ENCODE data around the gene FAM174C. TPM values are rescaled to one million over a fixed set of nuclear protein-coding genes. Genes with fewer than 3 reads are reported as not detected.

The FAM174C gene
- total and polyA plus RNA-seq, 2 of the 8 experiments (the other 6 are each of a cell fraction or from before 2014, with no cell fraction given) = 44.5 to 125 TPM

- ChIA-PET CTCF (ENCODE audit: partially characterized antibody) (interaction anchor here (0.6 to 3.1 kb wide), 3 partner anchors 10 to 147 kb away, joined by 3 to 29 read pairs (median 3); no protein-coding TSS in a partner anchor), POLR2A (ENCODE audit: partially characterized antibody) (interaction anchor here (0.8 to 11.4 kb wide), 21 partner anchors 8 to 186 kb away, joined by 3 to 331 read pairs (median 3); partner anchors contain the start of genes CBARP, CIRBP and GPX4)
- Histone ChIP-seq H4K8ac (ENCODE audit: extremely low read depth, insufficient read depth, low read length) (peak overlapping the region; percentile 7; the same call in 1 of the 2 replicates), H2BK15ac (ENCODE audit: low read length) (no peak overlapping the region), H2AK5ac (ENCODE audit: low read depth, low read length) (no peak overlapping the region), H2BK12ac (ENCODE audit: low read depth, low read length) (no peak overlapping the region), H4K20me1 (replicated peaks in 1 of 2; ENCODE audit: control insufficient read depth in 1 of 2, insufficient read depth in 2 of 2, low read length in 2 of 2) (peaks cover 7 to 25% of the 10 kb centered on the region in 2 experiments), H4K5ac (ENCODE audit: insufficient read length, low read depth, low read length) (no peak overlapping the region), H3K14ac (ENCODE audit: insufficient read length) (no peak overlapping the region), H3K56ac (replicated peaks; ENCODE audit: insufficient read length, low read depth, low read length) (no peak overlapping the region), H3K18ac (ENCODE audit: extremely low read depth, low read length) (no peak overlapping the region), H3K9ac (replicated peaks in 1 of 4; ENCODE audit: extremely low read depth in 1 of 4, low read depth in 3 of 4, low read length in 3 of 4) (no peak overlapping the region), H3K23ac (ENCODE audit: insufficient read length) (no peak overlapping the region), H3K4ac (replicated peaks; ENCODE audit: insufficient read length, low read depth, low read length) (no peak overlapping the region), H3K4me1 (replicated peaks in 1 of 4; ENCODE audit: control insufficient read depth in 3 of 4, insufficient read depth in 4 of 4, low read length in 3 of 4) (peaks cover 4 to 45% (median 33%) of the 10 kb centered on the region in 4 experiments), H3K27me3 (replicated peaks in 1 of 4; ENCODE audit: control insufficient read depth in 3 of 4, extremely low read depth in 1 of 4, insufficient read depth in 3 of 4, low read length in 3 of 4) (peaks cover 0 to 10% (median 5%) of the 10 kb centered on the region in 4 experiments; a peak in 4 of 7 replicates), H2BK120ac (replicated peaks; ENCODE audit: low read depth, low read length) (no peak overlapping the region), H3K9me3 (ENCODE audit: insufficient read depth in 2 of 2, low read depth in 1 of 2, low read length in 1 of 2) (no peaks in the 10 kb centered on the region), H2AFZ (ENCODE audit: low read length) (no peak overlapping the region), H3K23me2 (ENCODE audit: low read depth, low read length) (peaks cover 21% of the 10 kb centered on the region; the same call in 1 of the 2 replicates), H3K36me3 (ENCODE audit: control insufficient read depth in 2 of 4, insufficient read depth in 4 of 4, low read length in 3 of 4) (peaks cover 33 to 46% (median 41%) of the 10 kb centered on the region in 4 experiments), H3K79me2 (ENCODE audit: control insufficient read depth in 1 of 2, insufficient read depth in 2 of 2, low read length in 2 of 2) (peaks cover 5 to 38% of the 10 kb centered on the region in 2 experiments), H3K79me1 (ENCODE audit: low read depth, low read length) (peaks cover 22% of the 10 kb centered on the region), H3K27ac (ENCODE audit: low read depth, low read length) (no peak overlapping the region), H3K4me3 (ENCODE audit: extremely low read depth in 1 of 4, insufficient read depth in 2 of 4, low read depth in 3 of 4, low read length in 4 of 4) (no peak overlapping the region), H2BK20ac (ENCODE audit: low read length) (no peak overlapping the region), H4K91ac (replicated peaks; ENCODE audit: insufficient read length, low read length) (no peak overlapping the region), H2BK5ac (ENCODE audit: low read depth, low read length) (no peak overlapping the region), H3K4me2 (ENCODE audit: insufficient read depth in 1 of 2, low read depth in 2 of 2, low read length in 2 of 2) (peak overlapping the region in 1 of 2 experiments; percentile 18; a peak in 2 of 4 replicates)
- WGBS, 2 experiments (ENCODE audit: extremely low coverage in 1 of 2, insufficient coverage in 1 of 2, insufficient read length in 1 of 2, insufficient replicate concordance in 2 of 2, low coverage in 1 of 2, low lambda C conversion rate in 2 of 2, missing lambda C conversion rate in 1 of 2) = 93% methylated on average over 37 of the region's 37 CpGs; no CpG with 5 or more reads in 1 of the 2 experiments
- TF ChIP-seq SIN3A (conservative IDR thresholded peaks at IDR 0.05 in 1 of 2, IDR thresholded peaks at IDR 0.05 in 1 of 2; ENCODE audit: low read depth in 1 of 2, low read length in 2 of 2) (no peak), POLR2A (IDR thresholded peaks at IDR 0.05; ENCODE audit: control extremely low read depth in 1 of 2, low read depth in 2 of 2, low read length in 2 of 2) (peak in 1 of 2 experiments; percentile 67; a peak in 2 of 3 replicates), TCF12 (IDR thresholded peaks at IDR 0.05; ENCODE audit: low read depth, low read length) (no peak)
- FAIRE-seq (no peak), DNase-seq (ENCODE audit: low read depth in 1 of 2, low spot score in 2 of 2) (no peak)
Observed at GRCh38 chr19:1271528-1272422, 3.6 kb upstream of the FAM174C start.

Data from H1 (cell line).